ENCODE data around the gene GSTO2.
A peak's percentile ranks its signal among the peaks of the same experiment; 100 is the strongest.

GSTO2 gene

GRCh38 chr10:104344219-104344618 is 75.2 kb downstream of the GSTO2 start:
- DNase-seq, result no peak

GRCh38 chr10:104345515-104345914 is 76.5 kb downstream of the GSTO2 start:
- no peak for DNase-seq

- DNase-seq, result no peak
Observed at GRCh38 chr10:104345941-104346340, 77.0 kb downstream of the GSTO2 start.

GRCh38 chr10:104347295-104348045 is 78.5 kb downstream of the GSTO2 start:
- no peak for DNase-seq

- no peak for DNase-seq
Observed at GRCh38 chr10:104348601-104349000, 79.6 kb downstream of the GSTO2 start.

GRCh38 chr10:104349623-104350126 is 80.7 kb downstream of the GSTO2 start:
- DNase-seq, result no peak

GRCh38 chr10:104350127-104350635 is 81.2 kb downstream of the GSTO2 start:
- DNase-seq, result no peak

- no peak for DNase-seq
Observed at GRCh38 chr10:104351061-104351702, 82.2 kb downstream of the GSTO2 start.

- DNase-seq, result no peak
Observed at GRCh38 chr10:104351919-104352318, 82.9 kb downstream of the GSTO2 start.

GRCh38 chr10:104353325-104354048 is 84.5 kb downstream of the GSTO2 start, which contains the start of gene CFAP58:
Gene CFAP58 (plus strand): TSS chr10:104353833. CDS start chr10:104353898, 65 bp downstream.
- DNase-seq, result peak; percentile 85 to 86

Measured in stimulated activated CD4-positive, alpha-beta T cell treated with anti-CD3 and anti-CD28 coated beads, Interleukin-2, amount 100 ng/mL, for 48 hours (primary cell).